ENCODE data around the gene MYLIP. TPM values are rescaled to one million over a fixed set of nuclear protein-coding genes. Genes with fewer than 3 reads are reported as not detected.

Gene MYLIP
- total RNA-seq, 1 experiment from 2014 or later: 42.2 TPM

DNA sequence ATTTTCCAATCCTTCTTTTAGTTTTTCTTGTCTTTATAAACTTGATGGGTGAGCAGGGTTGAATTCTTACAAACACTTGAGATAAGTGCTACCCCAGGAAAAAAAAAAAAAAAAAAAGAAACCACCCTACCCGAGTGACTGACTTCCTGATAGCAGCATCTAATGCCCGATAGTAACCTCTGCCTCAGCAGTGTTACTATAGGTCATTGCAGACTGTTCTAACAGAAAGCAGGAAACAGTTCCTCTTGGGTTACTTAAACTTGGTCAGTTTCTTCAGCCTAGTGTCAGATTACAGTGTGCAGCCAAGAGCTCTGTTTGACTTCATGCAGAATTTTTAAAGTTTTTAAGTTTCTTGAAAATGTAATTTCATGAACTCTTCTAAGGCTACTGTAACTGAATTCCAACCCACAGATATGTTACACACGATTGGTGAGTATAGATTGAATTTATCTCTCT, 2.1 kb downstream of the MYLIP start:
- DNase-seq: peak; percentile 43 to 91
- peaks cover 22% of the 10 kb centered on the region for H3F3A ChIP-seq (ENCODE audit: insufficient read depth, low read depth)
- H3K9me3 ChIP-seq (ENCODE audit: insufficient read depth, low read depth): no peaks in the 10 kb centered on the region
- no peaks in the 10 kb centered on the region for H3K9me2 ChIP-seq (ENCODE audit: insufficient read depth)
- H2AFZ ChIP-seq: 0 out of 2 replicates have a peak overlapping the region, but pooled peaks have one; percentile 8
- ChIA-PET CTCF (interaction anchor here (0.7 to 0.9 kb wide), 4 partner anchors 15 to 440 kb away, joined by 3 to 14 read pairs (median 10); no protein-coding TSS in a partner anchor), POLR2A (ENCODE audit: unreplicated experiment) (interaction anchor here (0.5 to 0.7 kb wide), 5 partner anchors 23 to 1363 kb away, joined by 3 to 29 read pairs (median 9); no protein-coding TSS in a partner anchor)
- H3K4me3 ChIP-seq: peak overlapping the region; percentile 91
- peaks cover 63% of the 10 kb centered on the region for H3K79me2 ChIP-seq (ENCODE audit: low read depth)
- peaks cover 45% of the 10 kb centered on the region for H3K4me1 ChIP-seq (replicated peaks; ENCODE audit: insufficient read depth)
- peak overlapping the region; percentile 85 for H3K4me2 ChIP-seq
- peaks cover 38% of the 10 kb centered on the region for H4K20me1 ChIP-seq (ENCODE audit: insufficient read depth)
- H3K27me3 ChIP-seq (ENCODE audit: insufficient read depth, low read depth): no peaks in the 10 kb centered on the region
- intact Hi-C loops (cut with micrococcal nuclease; ENCODE audit: unreplicated experiment): loop anchor here (5.0 kb wide), 1 partner anchor 631 kb away; the partner anchor contains the start of gene ATXN1
- no TSS peak for BruUV-seq (replicated peaks)
- peak overlapping the region; percentile 87 for H3K27ac ChIP-seq
- H3K36me3 ChIP-seq (ENCODE audit: low read depth): peaks cover 44% of the 10 kb centered on the region
- TF ChIP-seq, protein P1, sequence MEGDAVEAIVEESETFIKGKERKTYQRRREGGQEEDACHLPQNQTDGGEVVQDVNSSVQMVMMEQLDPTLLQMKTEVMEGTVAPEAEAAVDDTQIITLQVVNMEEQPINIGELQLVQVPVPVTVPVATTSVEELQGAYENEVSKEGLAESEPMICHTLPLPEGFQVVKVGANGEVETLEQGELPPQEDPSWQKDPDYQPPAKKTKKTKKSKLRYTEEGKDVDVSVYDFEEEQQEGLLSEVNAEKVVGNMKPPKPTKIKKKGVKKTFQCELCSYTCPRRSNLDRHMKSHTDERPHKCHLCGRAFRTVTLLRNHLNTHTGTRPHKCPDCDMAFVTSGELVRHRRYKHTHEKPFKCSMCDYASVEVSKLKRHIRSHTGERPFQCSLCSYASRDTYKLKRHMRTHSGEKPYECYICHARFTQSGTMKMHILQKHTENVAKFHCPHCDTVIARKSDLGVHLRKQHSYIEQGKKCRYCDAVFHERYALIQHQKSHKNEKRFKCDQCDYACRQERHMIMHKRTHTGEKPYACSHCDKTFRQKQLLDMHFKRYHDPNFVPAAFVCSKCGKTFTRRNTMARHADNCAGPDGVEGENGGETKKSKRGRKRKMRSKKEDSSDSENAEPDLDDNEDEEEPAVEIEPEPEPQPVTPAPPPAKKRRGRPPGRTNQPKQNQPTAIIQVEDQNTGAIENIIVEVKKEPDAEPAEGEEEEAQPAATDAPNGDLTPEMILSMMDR (conservative IDR thresholded peaks at IDR 0.05): 0 out of 2 replicates have a peak, but pooled peaks have one; percentile 1
- TF ChIP-seq EZH2 (IDR thresholded peaks at IDR 0.05; ENCODE audit: low read depth): no peak

- POLR2A ChIA-PET (ENCODE audit: unreplicated experiment): interaction anchor here (0.7 kb wide), 2 partner anchors 13 to 1053 kb away, joined by 3 to 5 read pairs; no protein-coding TSS in a partner anchor
- H3K79me2 ChIP-seq (ENCODE audit: low read depth): peaks cover 82% of the 10 kb centered on the region
Observed at GRCh38 chr6:16132909-16133308, 4.0 kb downstream of the MYLIP start.

GRCh38 chr6:16134430-16134829, 5.5 kb downstream of the MYLIP start:
- H3K9me3 ChIP-seq (ENCODE audit: insufficient read depth, low read depth): no peaks in the 10 kb centered on the region
- peaks cover 69% of the 10 kb centered on the region for H3K4me1 ChIP-seq (replicated peaks; ENCODE audit: insufficient read depth)
- peaks cover 73% of the 10 kb centered on the region for H4K20me1 ChIP-seq (ENCODE audit: insufficient read depth)
- H3K79me2 ChIP-seq (ENCODE audit: low read depth): peaks cover 92% of the 10 kb centered on the region
- H3K36me3 ChIP-seq (ENCODE audit: low read depth): peaks cover 56% of the 10 kb centered on the region
- peak overlapping the region; percentile 25; the same call in 1 of the 2 replicates for H3K27ac ChIP-seq
- no peaks in the 10 kb centered on the region for H3K9me2 ChIP-seq (ENCODE audit: insufficient read depth)
- ChIA-PET POLR2A (ENCODE audit: unreplicated experiment) (interaction anchor here (0.5 kb wide), 1 partner anchor 476 kb away, joined by 7 read pairs; no protein-coding TSS in a partner anchor), CTCF (no interaction called here)
- TF ChIP-seq, protein P1 (conservative IDR thresholded peaks at IDR 0.05): no peak
- no peak for TF ChIP-seq EZH2 (IDR thresholded peaks at IDR 0.05; ENCODE audit: low read depth)
- H3K4me3 ChIP-seq: no peak overlapping the region
- no TSS peak for BruUV-seq (replicated peaks)
- intact Hi-C loops (cut with micrococcal nuclease; ENCODE audit: unreplicated experiment): loop anchor here (5.0 kb wide), 1 partner anchor 628 kb away; the partner anchor contains the start of gene ATXN1
- no peaks in the 10 kb centered on the region for H3K27me3 ChIP-seq (ENCODE audit: insufficient read depth, low read depth)
- H3F3A ChIP-seq (ENCODE audit: insufficient read depth, low read depth): peaks cover 33% of the 10 kb centered on the region
- peak overlapping the region; percentile 85 for H3K4me2 ChIP-seq
- H2AFZ ChIP-seq: no peak overlapping the region
- DNase-seq: no peak

More at GRCh38 chr6:16132909-16133308, 4.0 kb downstream of the MYLIP start:
- Histone ChIP-seq H3K36me3 (ENCODE audit: low read depth) (peaks cover 54% of the 10 kb centered on the region), H3K9me3 (ENCODE audit: insufficient read depth, low read depth) (no peaks in the 10 kb centered on the region), H2AFZ (no peak overlapping the region), H4K20me1 (ENCODE audit: insufficient read depth) (peaks cover 58% of the 10 kb centered on the region), H3K9me2 (ENCODE audit: insufficient read depth) (no peaks in the 10 kb centered on the region), H3K4me2 (peak overlapping the region; percentile 85), H3F3A (ENCODE audit: insufficient read depth, low read depth) (peaks cover 33% of the 10 kb centered on the region), H3K4me3 (peak overlapping the region; percentile 91; the same call in 1 of the 2 replicates), H3K27me3 (ENCODE audit: insufficient read depth, low read depth) (no peaks in the 10 kb centered on the region), H3K27ac (no peak overlapping the region), H3K4me1 (replicated peaks; ENCODE audit: insufficient read depth) (peaks cover 64% of the 10 kb centered on the region)
- DNase-seq: no peak
- TF ChIP-seq, protein P1 (conservative IDR thresholded peaks at IDR 0.05): no peak
- TF ChIP-seq EZH2 (IDR thresholded peaks at IDR 0.05; ENCODE audit: low read depth): no peak
- CTCF ChIA-PET: no interaction called here
- intact Hi-C loops (cut with micrococcal nuclease; ENCODE audit: unreplicated experiment): loop anchor here (5.0 kb wide), 1 partner anchor 629 kb away; the partner anchor contains the start of gene ATXN1
- BruUV-seq (replicated peaks): no TSS peak
